ENCODE results near the gene FAM9A. TPM values are rescaled to one million over a fixed set of nuclear protein-coding genes. Genes with fewer than 3 reads are reported as not detected.
A peak's percentile ranks its signal among the peaks of the same experiment; 100 is the strongest.

The FAM9A gene
- total RNA-seq (not detected), polyA plus RNA-seq (ENCODE audit: insufficient read depth in 1 of 8, insufficient read length in 8 of 8, low replicate concordance in 1 of 8) (not detected)
- long read RNA-seq, donor 1, result 0 reads
- long read RNA-seq, donor 2, result 0 reads
- long read RNA-seq, donor 3, result 0 reads
- long read RNA-seq, donor 4, result 0 reads
- long read RNA-seq, donor 5, result 0 reads
- long read RNA-seq, donor 6, result 0 reads
- long read RNA-seq, donor 7, result 0 reads
- long read RNA-seq, donor 8, result 0 reads
- long read RNA-seq, donor 9, result 0 reads
- long read RNA-seq, donor 10, result 0 reads
- long read RNA-seq, donor 11, result 0 reads

GRCh38 chrX:8801041-8801599, at the start of gene FAM9A:
TSS of gene FAM9A (minus strand) at chrX:8801383. CDS start at chrX:8800171, 1,212 bp downstream.
- 92% methylated on average over 24 of the region's 32 CpGs for WGBS (ENCODE audit: insufficient coverage)
- no peak for DNase-seq
- H3K4me3 ChIP-seq (ENCODE audit: low read length), result no peak within 1 kb of the TSS
- no peaks in the 10 kb centered on the region for H3K4me1 ChIP-seq (ENCODE audit: control insufficient read depth, insufficient read depth, low read length)
- H3K36me3 ChIP-seq (ENCODE audit: control insufficient read depth, insufficient read depth, low read length), result no peaks in the 10 kb centered on the region
- H3K27me3 ChIP-seq (ENCODE audit: control insufficient read depth, insufficient read depth, low read length), result peaks cover 5% of the 10 kb centered on the region
- H3K27ac ChIP-seq (ENCODE audit: low read length), result no peak within 1 kb of the TSS
- no peaks in the 10 kb centered on the region for H3K9me3 ChIP-seq (replicated peaks; ENCODE audit: control insufficient read depth, low read depth, low read length)

GRCh38 chrX:8850478-8850877, 49.3 kb upstream of the FAM9A start:
- no peaks in the 10 kb centered on the region for H3K4me1 ChIP-seq (ENCODE audit: control insufficient read depth, insufficient read depth, low read length)
- no peak overlapping the region for H3K4me3 ChIP-seq (ENCODE audit: low read length)
- H3K9me3 ChIP-seq (replicated peaks; ENCODE audit: control insufficient read depth, low read depth, low read length), result no peaks in the 10 kb centered on the region
- WGBS (ENCODE audit: insufficient coverage), result 60% methylated on average over 1 of the region's 6 CpGs
- no peaks in the 10 kb centered on the region for H3K36me3 ChIP-seq (ENCODE audit: control insufficient read depth, insufficient read depth, low read length)
- peaks cover 20% of the 10 kb centered on the region for H3K27me3 ChIP-seq (ENCODE audit: control insufficient read depth, insufficient read depth, low read length)
- no peak overlapping the region for H3K27ac ChIP-seq (ENCODE audit: low read length)
- DNase-seq, result no peak

- peaks cover 23% of the 10 kb centered on the region for H3K27me3 ChIP-seq (ENCODE audit: control insufficient read depth, insufficient read depth, low read length)
- H3K9me3 ChIP-seq (replicated peaks; ENCODE audit: control insufficient read depth, low read depth, low read length), result no peaks in the 10 kb centered on the region
- H3K36me3 ChIP-seq (ENCODE audit: control insufficient read depth, insufficient read depth, low read length), result no peaks in the 10 kb centered on the region
- DNase-seq, result no peak
- no peak overlapping the region for H3K4me3 ChIP-seq (ENCODE audit: low read length)
- 46% methylated on average over 2 of the region's 2 CpGs for WGBS (ENCODE audit: insufficient coverage)
- H3K27ac ChIP-seq (ENCODE audit: low read length), result no peak overlapping the region
- no peaks in the 10 kb centered on the region for H3K4me1 ChIP-seq (ENCODE audit: control insufficient read depth, insufficient read depth, low read length)
Measured at GRCh38 chrX:8849945-8850344, 48.8 kb upstream of the FAM9A start.

GRCh38 chrX:8849458-8849857, 48.3 kb upstream of the FAM9A start:
- Histone ChIP-seq H3K27me3 (ENCODE audit: control insufficient read depth, insufficient read depth, low read length) (peaks cover 24% of the 10 kb centered on the region), H3K36me3 (ENCODE audit: control insufficient read depth, insufficient read depth, low read length) (no peaks in the 10 kb centered on the region), H3K27ac (ENCODE audit: low read length) (no peak overlapping the region), H3K9me3 (replicated peaks; ENCODE audit: control insufficient read depth, low read depth, low read length) (no peaks in the 10 kb centered on the region), H3K4me1 (ENCODE audit: control insufficient read depth, insufficient read depth, low read length) (no peaks in the 10 kb centered on the region), H3K4me3 (ENCODE audit: low read length) (no peak overlapping the region)
- no peak for DNase-seq
- WGBS (ENCODE audit: insufficient coverage), result no CpG with 5 or more reads among the region's 2 CpGs

GRCh38 chrX:8848911-8849310, 47.7 kb upstream of the FAM9A start:
- no peak overlapping the region for H3K4me3 ChIP-seq (ENCODE audit: low read length)
- no peak overlapping the region for H3K27ac ChIP-seq (ENCODE audit: low read length)
- H3K27me3 ChIP-seq (ENCODE audit: control insufficient read depth, insufficient read depth, low read length), result peaks cover 24% of the 10 kb centered on the region
- no peaks in the 10 kb centered on the region for H3K9me3 ChIP-seq (replicated peaks; ENCODE audit: control insufficient read depth, low read depth, low read length)
- WGBS (ENCODE audit: insufficient coverage), result 71% methylated on average over 1 of the region's 3 CpGs
- H3K4me1 ChIP-seq (ENCODE audit: control insufficient read depth, insufficient read depth, low read length), result no peaks in the 10 kb centered on the region
- H3K36me3 ChIP-seq (ENCODE audit: control insufficient read depth, insufficient read depth, low read length), result no peaks in the 10 kb centered on the region
- no peak for DNase-seq

GRCh38 chrX:8848441-8848840, 47.3 kb upstream of the FAM9A start:
- no peaks in the 10 kb centered on the region for H3K36me3 ChIP-seq (ENCODE audit: control insufficient read depth, insufficient read depth, low read length)
- 40% methylated on average over 1 of the region's 3 CpGs for WGBS (ENCODE audit: insufficient coverage)
- H3K27ac ChIP-seq (ENCODE audit: low read length), result no peak overlapping the region
- H3K27me3 ChIP-seq (ENCODE audit: control insufficient read depth, insufficient read depth, low read length), result peaks cover 22% of the 10 kb centered on the region
- no peaks in the 10 kb centered on the region for H3K4me1 ChIP-seq (ENCODE audit: control insufficient read depth, insufficient read depth, low read length)
- no peak for DNase-seq
- H3K9me3 ChIP-seq (replicated peaks; ENCODE audit: control insufficient read depth, low read depth, low read length), result no peaks in the 10 kb centered on the region
- no peak overlapping the region for H3K4me3 ChIP-seq (ENCODE audit: low read length)

GRCh38 chrX:8847360-8847759, 46.2 kb upstream of the FAM9A start:
- no peak for DNase-seq
- Histone ChIP-seq H3K4me3 (ENCODE audit: low read length) (no peak overlapping the region), H3K36me3 (ENCODE audit: control insufficient read depth, insufficient read depth, low read length) (no peaks in the 10 kb centered on the region), H3K9me3 (replicated peaks; ENCODE audit: control insufficient read depth, low read depth, low read length) (no peaks in the 10 kb centered on the region), H3K27me3 (ENCODE audit: control insufficient read depth, insufficient read depth, low read length) (peaks cover 17% of the 10 kb centered on the region), H3K4me1 (ENCODE audit: control insufficient read depth, insufficient read depth, low read length) (no peaks in the 10 kb centered on the region), H3K27ac (ENCODE audit: low read length) (no peak overlapping the region)
- WGBS (ENCODE audit: insufficient coverage), result no CpG with 5 or more reads among the region's 1 CpG

GRCh38 chrX:8846266-8846665, 45.1 kb upstream of the FAM9A start:
- Histone ChIP-seq H3K4me1 (ENCODE audit: control insufficient read depth, insufficient read depth, low read length) (no peaks in the 10 kb centered on the region), H3K4me3 (ENCODE audit: low read length) (no peak overlapping the region), H3K27ac (ENCODE audit: low read length) (no peak overlapping the region), H3K9me3 (replicated peaks; ENCODE audit: control insufficient read depth, low read depth, low read length) (no peaks in the 10 kb centered on the region), H3K27me3 (ENCODE audit: control insufficient read depth, insufficient read depth, low read length) (peaks cover 15% of the 10 kb centered on the region), H3K36me3 (ENCODE audit: control insufficient read depth, insufficient read depth, low read length) (no peaks in the 10 kb centered on the region)
- no CpG with 5 or more reads among the region's 5 CpGs for WGBS (ENCODE audit: insufficient coverage)
- no peak for DNase-seq

- H3K27ac ChIP-seq (ENCODE audit: low read length), result no peak overlapping the region
- DNase-seq, result peak; percentile 25
- H3K4me1 ChIP-seq (ENCODE audit: control insufficient read depth, insufficient read depth, low read length), result no peaks in the 10 kb centered on the region
- H3K9me3 ChIP-seq (replicated peaks; ENCODE audit: control insufficient read depth, low read depth, low read length), result no peaks in the 10 kb centered on the region
- 64% methylated on average over 9 of the region's 10 CpGs for WGBS (ENCODE audit: insufficient coverage)
- no peaks in the 10 kb centered on the region for H3K36me3 ChIP-seq (ENCODE audit: control insufficient read depth, insufficient read depth, low read length)
- H3K4me3 ChIP-seq (ENCODE audit: low read length), result no peak overlapping the region
- H3K27me3 ChIP-seq (ENCODE audit: control insufficient read depth, insufficient read depth, low read length), result peaks cover 15% of the 10 kb centered on the region
Measured at GRCh38 chrX:8845469-8845868, 44.3 kb upstream of the FAM9A start.

- Histone ChIP-seq H3K27ac (ENCODE audit: low read length) (no peak overlapping the region), H3K4me3 (ENCODE audit: low read length) (no peak overlapping the region), H3K9me3 (replicated peaks; ENCODE audit: control insufficient read depth, low read depth, low read length) (no peaks in the 10 kb centered on the region), H3K36me3 (ENCODE audit: control insufficient read depth, insufficient read depth, low read length) (no peaks in the 10 kb centered on the region), H3K27me3 (ENCODE audit: control insufficient read depth, insufficient read depth, low read length) (peaks cover 18% of the 10 kb centered on the region), H3K4me1 (ENCODE audit: control insufficient read depth, insufficient read depth, low read length) (no peaks in the 10 kb centered on the region)
- WGBS (ENCODE audit: insufficient coverage), result 57% methylated on average over 4 of the region's 11 CpGs
- DNase-seq, result peak; percentile 85
Measured at GRCh38 chrX:8845060-8845459, 43.9 kb upstream of the FAM9A start.

All from muscle of leg (tissue), 16 donors.